HG03064 (cell line): Measurements from ENCODE around the gene ADARB2.

ENCODE experiments used
- ATAC-seq: cut with Tn5 transposase; IDR thresholded peaks from one replicate; pipeline ENCODE4 v1.9.1; 2021; ENCODE audit warnings: low read depth; ENCODE audit not compliant: unreplicated experiment

The ADARB2 gene

DNA sequence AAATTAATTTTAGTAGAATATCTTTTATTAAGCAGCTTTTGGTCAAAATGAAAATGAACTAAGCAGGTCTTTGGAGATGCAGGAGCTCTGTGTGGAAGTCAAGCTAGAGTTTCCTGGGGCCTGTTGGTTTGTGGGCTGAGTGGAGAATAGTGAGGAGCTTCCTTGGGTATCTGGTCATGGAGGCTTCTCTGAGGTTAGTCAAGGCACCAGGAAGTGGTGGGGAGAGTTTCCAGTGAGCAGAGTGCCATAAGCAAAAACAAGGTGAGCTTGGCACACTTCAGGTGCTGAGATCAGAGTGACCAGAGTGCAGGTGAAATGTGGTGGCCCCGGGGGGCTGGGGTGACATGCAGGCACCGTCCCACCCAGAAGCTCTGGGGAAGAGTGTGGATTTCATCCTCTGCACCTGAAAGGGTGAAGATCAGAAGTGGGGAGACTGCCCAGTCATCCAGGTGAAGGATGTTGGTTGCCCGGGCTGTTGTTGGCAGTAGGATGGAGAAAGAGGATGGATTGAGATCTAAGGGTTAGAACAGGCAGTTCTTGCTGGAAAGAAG is 603.8 kb downstream of the ADARB2 start:
- no peak for ATAC-seq

DNA sequence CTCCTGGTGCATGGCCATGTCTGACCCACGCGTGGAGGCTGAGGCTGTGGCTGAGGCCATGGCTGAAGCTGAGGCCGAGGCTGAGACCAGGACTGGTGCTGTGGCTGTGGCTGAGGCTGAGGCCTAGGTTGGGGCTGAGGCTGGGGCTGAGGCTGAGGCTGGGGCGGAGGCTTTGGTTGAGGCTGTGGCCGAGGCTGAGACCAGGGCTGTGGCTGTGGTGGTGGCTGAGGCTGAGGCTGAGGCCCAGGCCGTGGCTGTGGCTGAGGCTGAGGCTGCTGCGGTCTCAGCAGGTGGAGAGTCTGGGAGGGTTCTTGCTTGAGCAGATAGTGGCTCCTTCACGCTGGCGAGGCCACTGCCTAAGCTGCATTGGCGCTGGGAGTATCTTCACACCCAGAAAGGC is 604.7 kb downstream of the ADARB2 start:
- ATAC-seq, result no peak

DNA sequence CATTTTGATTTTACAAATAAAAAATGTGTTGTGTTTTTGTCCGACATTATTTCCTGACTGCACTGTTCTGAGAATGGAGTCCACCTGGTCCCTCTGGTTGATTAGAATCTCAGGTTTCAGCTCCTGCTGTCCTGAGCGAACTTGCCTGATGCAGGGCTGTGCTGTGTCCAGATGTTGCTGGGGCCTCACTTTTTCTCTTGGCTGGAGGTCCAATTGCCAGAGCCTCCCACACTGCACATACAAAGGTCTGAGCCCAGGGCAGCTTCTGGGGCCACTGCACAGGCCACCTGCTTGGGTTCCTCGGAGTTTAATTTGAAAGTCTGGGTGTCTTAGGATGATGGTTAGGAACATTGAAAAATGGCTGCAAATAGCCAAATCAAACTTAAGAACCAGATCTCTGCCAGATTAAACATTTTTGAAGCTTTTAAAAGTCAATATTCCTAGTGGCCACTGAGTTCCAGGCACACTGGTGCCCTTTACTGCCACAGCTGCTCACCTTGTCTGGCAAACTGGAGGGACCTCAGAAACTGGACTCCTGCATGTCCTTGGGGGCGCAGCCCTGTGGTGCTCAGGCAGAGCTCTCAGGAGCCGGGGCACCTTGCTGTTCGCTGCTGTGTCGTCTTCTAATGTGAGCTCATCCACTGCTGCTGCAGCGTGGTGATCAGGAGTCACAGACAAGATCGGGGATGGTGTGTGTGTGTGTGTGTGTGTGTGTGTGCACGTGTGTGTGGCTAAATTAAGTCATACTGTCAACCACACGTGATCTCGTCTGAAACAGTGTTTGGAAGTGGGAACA is 606.1 kb downstream of the ADARB2 start:
- no peak for ATAC-seq

DNA sequence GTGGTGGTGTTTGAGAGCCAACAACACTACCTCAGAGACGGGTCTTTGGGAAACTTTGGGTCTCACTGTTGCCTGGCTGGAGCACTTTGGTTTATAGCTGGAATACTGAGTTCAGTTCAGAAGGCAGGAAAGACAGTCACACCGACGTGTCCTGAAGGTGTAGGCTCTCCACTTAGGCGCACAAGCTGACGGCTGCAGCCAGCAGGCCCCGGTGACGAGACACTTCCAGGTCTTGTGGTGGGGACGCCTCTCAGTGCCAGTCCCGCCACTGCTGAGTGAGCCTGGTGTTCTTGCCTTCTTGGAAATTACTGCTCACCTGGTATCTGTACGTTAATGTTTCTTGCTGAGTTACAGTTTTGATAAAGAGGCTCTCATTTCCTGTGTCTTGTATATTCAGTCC is 607.1 kb downstream of the ADARB2 start:
- ATAC-seq, result no peak

DNA sequence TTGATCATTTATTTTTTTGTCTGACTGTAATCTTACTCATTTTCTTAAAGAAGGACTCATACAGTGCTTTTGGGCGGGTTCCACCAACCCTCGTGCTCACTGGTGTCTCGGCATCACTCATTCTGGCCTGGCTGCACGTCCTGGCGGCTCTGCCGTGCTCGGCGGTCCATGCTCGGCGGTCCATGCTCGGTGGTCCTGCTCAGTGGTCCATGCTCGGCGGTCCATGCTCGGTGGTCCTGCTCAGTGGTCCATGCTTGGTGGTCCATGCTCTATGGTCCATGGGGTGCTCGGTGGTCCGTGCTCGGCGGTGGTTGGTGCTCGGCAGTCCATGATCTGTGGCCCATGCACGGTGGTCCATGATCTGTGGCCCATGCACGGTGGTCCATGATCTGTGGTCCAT is 608.7 kb downstream of the ADARB2 start:
- ATAC-seq, result no peak

DNA sequence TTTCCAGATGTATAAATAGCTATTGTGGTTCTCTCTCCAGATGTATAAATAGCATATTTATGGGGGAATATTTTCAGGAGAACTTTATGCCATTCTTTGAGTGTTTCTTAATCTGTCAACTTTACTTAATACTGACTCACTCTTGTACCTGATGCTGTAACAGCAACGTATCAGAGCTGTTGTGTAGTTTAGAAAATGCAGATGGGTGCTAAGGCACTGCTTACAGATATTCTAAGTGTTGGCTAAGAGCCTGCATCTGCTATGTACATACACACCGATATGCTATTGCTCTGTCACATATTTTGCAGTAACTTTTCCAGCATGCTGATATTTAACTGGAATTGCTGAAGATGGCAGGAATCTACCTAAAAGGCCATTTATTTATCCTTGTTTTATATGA is 609.2 kb downstream of the ADARB2 start:
- no peak for ATAC-seq

DNA sequence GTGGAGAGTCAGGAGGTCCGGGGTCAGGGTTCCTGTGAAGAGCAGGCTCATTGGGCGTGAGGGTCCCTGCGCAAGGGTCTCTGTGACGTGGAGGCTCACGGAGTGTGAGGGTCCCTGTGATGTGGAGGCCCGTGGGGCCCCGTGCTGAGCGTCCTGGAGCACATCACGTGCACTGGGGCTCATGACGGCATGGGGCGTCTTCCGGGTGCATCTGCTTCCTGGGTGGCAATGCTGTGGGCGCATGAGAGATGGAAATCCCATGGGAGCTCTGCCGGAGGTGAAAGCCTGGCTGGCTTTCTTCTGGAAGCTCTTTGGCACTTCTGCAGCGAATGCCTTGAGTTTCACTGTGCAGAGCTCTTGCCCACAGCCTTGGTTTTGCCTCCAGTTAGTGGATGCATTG is 609.7 kb downstream of the ADARB2 start:
- no peak for ATAC-seq
